Stimulated activated CD4-positive, alpha-beta T cell treated with anti-CD3 and anti-CD28 coated beads, Interleukin-15, amount 100 ng/mL, for 48 hours (primary cell): Measurements from ENCODE around the gene TMEM106C.

Source experiments
- DNase-seq, 2 donors: peaks; one replicate each; pipeline ENCODE4 v3.0.0-alpha.2; 2020; ENCODE audit warnings: low read depth in 2 of 2

The TMEM106C gene

GRCh38 chr12:48016373-48017020 is 53.1 kb downstream of the TMEM106C start:
- no peak for DNase-seq

- DNase-seq, result no peak
Measured at GRCh38 chr12:48017496-48017895, 54.1 kb downstream of the TMEM106C start.

DNA sequence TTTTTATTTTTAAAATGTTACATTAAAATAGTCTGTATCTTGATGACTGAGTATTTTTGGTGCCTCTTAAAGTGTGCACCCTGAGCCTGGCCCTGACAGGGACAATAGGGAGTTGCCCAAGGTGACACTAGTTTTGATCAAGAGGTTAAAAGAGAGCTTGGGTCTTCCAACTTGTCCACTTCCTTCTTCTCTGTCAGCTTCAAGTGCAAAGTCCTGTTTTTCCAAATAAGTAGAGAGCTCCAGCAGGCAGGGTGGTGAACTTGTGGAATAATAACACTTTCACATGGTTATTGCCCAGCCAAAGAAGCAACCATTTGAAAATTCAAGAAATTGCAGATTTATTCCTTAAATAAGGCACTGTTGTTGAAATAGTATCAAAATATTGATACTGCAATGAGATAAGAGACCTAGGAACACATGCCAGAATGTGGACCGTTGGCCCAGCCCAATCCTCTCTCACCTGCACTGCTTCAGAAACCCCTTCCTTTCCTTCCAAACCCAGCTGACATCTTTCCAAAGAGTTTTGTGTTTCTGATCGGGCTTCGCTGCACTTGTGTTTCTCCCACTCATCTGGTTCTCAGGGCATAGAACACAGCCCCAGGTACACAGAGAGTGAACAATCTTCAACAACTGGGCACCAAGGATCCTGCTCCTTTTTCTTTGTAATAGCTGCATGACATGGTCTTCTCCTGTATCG is 54.7 kb downstream of the TMEM106C start:
- no peak for DNase-seq
